MCF 10A (cell line): ENCODE data around the gene GPA33. TPM values are rescaled to one million over a fixed set of nuclear protein-coding genes. Genes with fewer than 3 reads are reported as not detected.

Source experiments
- Bru-seq: library from RNA; stranded (reverse); fragments of 400-500 nt; gene quantifications from one replicate; lab custom pipeline; 2021; lab: Mats Ljungman, UMichigan
- BruChase-seq, 2 experiments: library from RNA; stranded (reverse); fragments of 400-500 nt; gene quantifications; one replicate each; lab custom pipeline; 2021; lab: Mats Ljungman, UMichigan
- BruUV-seq: library from RNA; stranded (reverse); fragments of 400-500 nt; replicated peaks from 2 replicates; lab custom pipeline; 2021; lab: Mats Ljungman, UMichigan
- CTCF ChIA-PET: fragments of 300-600 bp; sonication (Branson Sonifier 250); formaldehyde crosslinking; extraction: SDS; loops from one replicate; lab custom pipeline; 2021; ENCODE audit warnings: antibody characterized with exemption, inconsistent platforms; lab: Yijun Ruan, JAX
- POLR2A ChIA-PET: fragments of 300-600, 350-650 bp; sonication (Branson Sonifier 250); formaldehyde crosslinking; extraction: SDS; loops from one replicate; lab custom pipeline; 2020; ENCODE audit warnings: antibody characterized with exemption, inconsistent platforms; lab: Yijun Ruan, JAX
- DNase-seq: peaks from one replicate; pipeline ENCODE4 v3.0.0-alpha.2; 2018; ENCODE audit not compliant: unreplicated experiment
- H3K27ac Mint-ChIP-seq: one replicate; pipeline ENCODE4 v1.8.0; 2022; ENCODE audit warnings: mild to moderate bottlenecking, low read depth, mixed read lengths; ENCODE audit not compliant: unreplicated experiment
- H3K27me3 Mint-ChIP-seq: one replicate; pipeline ENCODE4 v1.8.0; 2022; ENCODE audit warnings: mixed read lengths; ENCODE audit not compliant: insufficient read depth, unreplicated experiment
- H3K36me3 Mint-ChIP-seq: one replicate; pipeline ENCODE4 v1.8.0; 2022; ENCODE audit warnings: mild to moderate bottlenecking, moderate library complexity, mixed read lengths; ENCODE audit not compliant: insufficient read depth, unreplicated experiment
- H3K4me1 Mint-ChIP-seq: one replicate; pipeline ENCODE4 v1.8.0; 2022; ENCODE audit warnings: mixed read lengths; ENCODE audit not compliant: insufficient read depth, unreplicated experiment
- H3K4me3 Mint-ChIP-seq: one replicate; pipeline ENCODE4 v1.8.0; 2022; ENCODE audit warnings: mild to moderate bottlenecking, moderate library complexity, mixed read lengths; ENCODE audit not compliant: unreplicated experiment
- H3K9me3 Mint-ChIP-seq: one replicate; pipeline ENCODE4 v1.8.0; 2022; ENCODE audit warnings: mixed read lengths; ENCODE audit not compliant: unreplicated experiment
- CTCF ChIP-seq: fragments of 200-600 bp; IDR thresholded peaks from one replicate; pipeline ENCODE4 v1.8.0; 2022; ENCODE audit warnings: antibody characterized with exemption, mild to moderate bottlenecking; ENCODE audit not compliant: unreplicated experiment
- intact Hi-C: fragments of 100-400 bp; cut with micrococcal nuclease; formaldehyde crosslinking; loops from 2 replicates; pipeline ENCODE4 v1.14.1; 2022
- long read RNA-seq: library from polyadenylated mRNA; stranded (forward); transcript quantifications from one replicate; pipeline ENCODE4 v2.0.0, GENCODE V29; 2022
- total RNA-seq: library from RNA; stranded (reverse); gene quantifications from 2 replicates; pipeline ENCODE4 v1.2.3, GENCODE V29; 2022

The GPA33 gene
- total RNA-seq (not detected in 2 replicates), Bru-seq, nascent RNA (not detected), BruChase-seq, experiment 1, labeled RNA remaining after a 6-hour chase (not detected), BruChase-seq, experiment 2, labeled RNA remaining after a 2-hour chase (not detected)
- long read RNA-seq = 0 reads

GRCh38 chr1:167090314-167090942 lies at the start of gene GPA33:
Gene GPA33 (minus strand): TSS chr1:167090377. CDS start chr1:167090287, 90 bp downstream.
- no TSS peak for BruUV-seq
- TF ChIP-seq CTCF = no peak
- peaks cover 9% of the 10 kb centered on the region for H3K4me1 Mint-ChIP-seq
- no peak within 1 kb of the TSS for H3K4me3 Mint-ChIP-seq
- no peak within 1 kb of the TSS for H3K27ac Mint-ChIP-seq
- intact Hi-C loops = no loop called here
- ChIA-PET POLR2A (interaction anchor here (0.6 kb wide), 1 partner anchor 739 kb away, joined by 3 read pairs; no protein-coding TSS in a partner anchor), CTCF (interaction anchor here (0.7 to 4.9 kb wide), 5 partner anchors 9 to 180 kb away, joined by 3 to 45 read pairs (median 3); no protein-coding TSS in a partner anchor)
- no peak for DNase-seq
- H3K9me3 Mint-ChIP-seq = no peaks in the 10 kb centered on the region
- no peaks in the 10 kb centered on the region for H3K27me3 Mint-ChIP-seq
- H3K36me3 Mint-ChIP-seq = no peaks in the 10 kb centered on the region

GRCh38 chr1:167138703-167139102 lies 48.5 kb upstream of the GPA33 start:
- Mint-ChIP-seq H3K4me3 (no peak overlapping the region), H3K36me3 (no peaks in the 10 kb centered on the region), H3K27me3 (no peaks in the 10 kb centered on the region), H3K9me3 (no peaks in the 10 kb centered on the region), H3K4me1 (peaks cover 21% of the 10 kb centered on the region), H3K27ac (no peak overlapping the region)
- no peak for TF ChIP-seq CTCF
- DNase-seq = no peak
- ChIA-PET POLR2A (interaction anchor here (0.6 to 4.8 kb wide), 2 partner anchors 8 to 82 kb away, joined by 3 to 21 read pairs; partner anchors contain the start of gene POU2F1), CTCF (interaction anchor here (0.6 to 18.0 kb wide), 6 partner anchors 8 to 943 kb away, joined by 3 to 259 read pairs (median 6); no protein-coding TSS in a partner anchor)
- no TSS peak for BruUV-seq
- intact Hi-C loops = no loop called here

GRCh38 chr1:167137793-167138510 lies 47.8 kb upstream of the GPA33 start:
- H3K27me3 Mint-ChIP-seq = no peaks in the 10 kb centered on the region
- peaks cover 21% of the 10 kb centered on the region for H3K4me1 Mint-ChIP-seq
- TF ChIP-seq CTCF = no peak
- H3K9me3 Mint-ChIP-seq = no peaks in the 10 kb centered on the region
- no peak overlapping the region for H3K4me3 Mint-ChIP-seq
- BruUV-seq = no TSS peak
- intact Hi-C loops = no loop called here
- DNase-seq = no peak
- ChIA-PET POLR2A (interaction anchor here (0.7 to 4.8 kb wide), 2 partner anchors 25 to 82 kb away, joined by 5 to 21 read pairs; partner anchors contain the start of gene POU2F1), CTCF (interaction anchor here (0.7 to 18.0 kb wide), 8 partner anchors 8 to 228 kb away, joined by 4 to 259 read pairs (median 7); no protein-coding TSS in a partner anchor)
- no peak overlapping the region for H3K27ac Mint-ChIP-seq
- H3K36me3 Mint-ChIP-seq = no peaks in the 10 kb centered on the region
